OCI-LY7 (cell line): ENCODE measurements around the gene TMED8.

Source experiments
- CTCF ChIP-seq: fragments of 200-600 bp; sonication (generic); conservative IDR thresholded peaks from 2 replicates; pipeline ENCODE4 v1.5.1; 2014; ENCODE audit warnings: mild to moderate bottlenecking, antibody characterized with exemption, low read length, moderate library complexity, mixed read lengths
- EZH2phosphoT487 ChIP-seq: fragments of 200-600 bp; sonication (generic); IDR thresholded peaks from 2 replicates; pipeline ENCODE4 v1.6.1; 2018; ENCODE audit warnings: low read depth, borderline replicate concordance, mild to moderate bottlenecking, mixed run types, antibody characterized with exemption, low read length, moderate library complexity, mixed read lengths

- no peak for TF ChIP-seq CTCF
- TF ChIP-seq EZH2phosphoT487, result no peak
Observed at GRCh38 chr14:77337880-77338279, 39.0 kb downstream of the TMED8 start.
